A204.1 (cell line): ENCODE data around the gene PKP4.

Source experiments
- FAIRE-seq: peaks from 2 replicates; lab custom pipeline; 2012; peaks lifted over from hg19 to GRCh38; lab: Jason Lieb, UNC

PKP4 gene

DNA sequence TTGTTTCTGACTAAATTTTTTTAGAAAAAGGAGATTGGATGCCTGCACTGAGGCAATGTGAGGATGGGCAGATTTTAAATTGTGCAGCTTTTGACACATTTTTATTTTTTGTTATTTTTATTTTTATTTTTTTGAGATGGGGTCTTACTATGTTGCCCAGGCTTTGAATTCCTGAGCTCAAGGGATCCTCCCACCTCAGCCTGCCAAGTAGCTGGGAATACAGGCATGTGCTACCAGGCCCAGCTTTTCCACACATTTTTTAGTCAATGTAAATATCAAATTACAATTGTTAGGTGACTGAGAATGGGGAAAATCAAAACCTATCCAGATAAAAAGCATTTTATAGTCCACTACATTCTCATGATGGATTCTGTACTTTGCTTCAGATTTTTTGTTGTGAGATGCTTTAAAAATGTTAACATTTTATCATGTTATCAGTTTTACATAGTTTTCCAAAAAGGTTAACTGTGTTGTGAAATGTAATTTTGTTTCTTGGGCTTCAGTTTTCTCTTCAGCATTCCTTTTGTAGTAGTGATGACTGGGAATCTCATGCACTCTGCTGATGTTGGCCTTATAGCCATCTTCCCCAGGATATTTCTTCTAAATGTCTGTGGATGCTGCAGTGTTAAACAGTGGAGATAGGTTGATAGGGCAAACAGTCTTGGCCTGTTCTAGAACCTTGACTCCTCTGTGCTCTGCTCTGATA lies 41.4 kb downstream of the PKP4 start:
- FAIRE-seq = no peak

DNA sequence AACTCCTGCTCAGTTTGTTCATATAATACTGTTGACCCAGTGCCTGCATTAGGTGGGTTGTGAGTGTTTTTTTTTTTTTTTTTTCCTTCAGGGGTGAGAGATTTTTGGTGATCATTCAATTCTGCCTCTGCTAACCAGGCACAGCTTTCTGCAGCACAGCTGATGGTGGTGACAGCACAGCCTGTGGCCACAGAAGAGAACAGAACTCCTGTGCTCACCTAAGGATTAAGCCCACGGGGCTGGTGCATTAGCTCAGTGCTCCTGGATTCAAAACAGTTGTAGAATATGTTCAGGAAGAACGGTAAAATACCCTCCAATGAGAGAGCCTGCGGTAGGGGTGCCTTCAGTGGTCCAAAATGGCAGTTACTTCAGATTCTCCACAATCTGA lies 42.0 kb downstream of the PKP4 start:
- FAIRE-seq = no peak

DNA sequence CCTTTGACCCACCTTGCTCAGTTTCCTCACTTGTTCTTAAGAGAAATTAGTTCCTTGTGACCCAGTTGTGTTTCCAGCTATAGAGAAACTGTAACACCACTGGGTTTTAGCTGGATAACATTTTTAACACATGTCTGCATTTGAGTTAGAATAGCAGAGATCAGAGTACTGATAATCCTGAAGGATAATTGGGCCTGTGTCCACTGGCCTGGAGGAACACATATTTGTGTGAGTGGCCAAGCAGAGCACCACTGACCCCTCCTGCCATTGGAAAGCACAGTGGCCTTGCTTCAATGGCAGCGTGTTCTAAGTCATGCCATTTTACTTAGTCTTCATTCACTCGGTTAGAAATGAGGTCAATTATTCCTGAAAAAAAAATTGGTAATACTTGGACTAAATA lies 42.6 kb downstream of the PKP4 start:
- FAIRE-seq = no peak

DNA sequence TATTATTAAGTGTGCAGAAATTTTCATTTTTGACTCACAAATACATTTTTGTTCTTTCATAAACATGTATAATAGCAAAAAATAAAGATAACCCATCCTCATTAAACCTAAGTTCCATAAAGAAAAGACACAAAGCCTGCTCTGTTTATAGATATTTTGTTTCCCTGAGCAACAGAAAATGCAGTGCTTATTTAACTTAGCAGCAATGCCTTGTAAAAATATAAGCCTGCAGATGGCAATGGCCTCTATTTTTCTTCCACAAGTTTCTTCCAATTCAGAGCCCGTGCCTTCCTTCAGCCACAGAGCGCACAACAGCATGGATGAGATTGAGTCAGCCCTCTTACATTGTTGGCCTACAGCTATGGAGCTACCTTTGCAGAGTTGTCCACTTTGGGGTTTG lies 43.6 kb downstream of the PKP4 start:
- no peak for FAIRE-seq

- FAIRE-seq = no peak
Observed at GRCh38 chr2:158501301-158501700, 44.5 kb downstream of the PKP4 start.

- FAIRE-seq = no peak
Observed at GRCh38 chr2:158502974-158503373, 46.2 kb downstream of the PKP4 start.

GRCh38 chr2:158504088-158504487 lies 47.3 kb downstream of the PKP4 start:
- no peak for FAIRE-seq

DNA sequence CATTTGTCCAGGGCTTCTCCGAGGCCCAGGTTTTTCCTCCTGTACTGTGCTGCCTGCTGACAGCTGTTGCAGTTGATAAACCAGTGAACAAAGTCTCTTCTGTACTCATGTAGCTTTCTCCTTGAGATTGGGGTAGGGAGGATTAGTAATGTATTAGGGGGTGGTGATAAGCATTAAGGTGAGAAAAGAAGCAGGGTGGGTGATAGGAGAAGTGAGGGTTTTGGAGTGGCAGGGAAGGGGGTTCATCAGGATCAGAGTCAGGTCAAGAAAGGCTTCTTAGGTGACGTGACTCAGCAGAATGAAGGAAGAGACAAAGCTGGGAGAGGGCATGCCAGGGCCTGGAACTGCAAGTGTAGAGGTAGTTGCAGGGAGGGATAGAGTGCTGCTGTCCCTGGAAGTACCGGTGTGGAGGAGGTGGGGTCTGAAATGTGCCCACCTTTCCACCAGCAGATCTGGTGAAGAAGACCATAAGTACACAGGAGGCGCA lies 48.7 kb downstream of the PKP4 start:
- FAIRE-seq = no peak

DNA sequence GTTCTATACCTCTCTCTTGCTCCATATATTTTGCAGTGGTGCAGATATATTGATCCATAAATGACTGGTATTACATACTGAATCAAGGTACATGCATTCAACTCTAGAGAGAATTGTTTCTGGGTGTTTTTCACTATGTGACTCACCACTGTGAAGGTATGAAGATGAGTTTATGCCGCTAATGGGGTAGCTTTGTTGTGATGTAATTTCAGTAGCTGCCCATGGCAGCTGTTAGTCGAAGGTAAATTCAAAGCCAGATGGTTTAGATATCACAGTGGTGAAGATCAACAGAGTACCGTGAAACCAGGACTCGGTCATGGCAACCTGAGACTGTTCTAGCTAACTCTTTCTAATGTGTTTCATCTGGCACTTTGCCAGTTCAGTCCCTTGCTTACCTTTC lies 50.4 kb downstream of the PKP4 start:
- FAIRE-seq = no peak

- no peak for FAIRE-seq
Observed at GRCh38 chr2:158507679-158508078, 50.9 kb downstream of the PKP4 start.

- FAIRE-seq = no peak
Observed at GRCh38 chr2:158509928-158510797, 53.4 kb downstream of the PKP4 start.

DNA sequence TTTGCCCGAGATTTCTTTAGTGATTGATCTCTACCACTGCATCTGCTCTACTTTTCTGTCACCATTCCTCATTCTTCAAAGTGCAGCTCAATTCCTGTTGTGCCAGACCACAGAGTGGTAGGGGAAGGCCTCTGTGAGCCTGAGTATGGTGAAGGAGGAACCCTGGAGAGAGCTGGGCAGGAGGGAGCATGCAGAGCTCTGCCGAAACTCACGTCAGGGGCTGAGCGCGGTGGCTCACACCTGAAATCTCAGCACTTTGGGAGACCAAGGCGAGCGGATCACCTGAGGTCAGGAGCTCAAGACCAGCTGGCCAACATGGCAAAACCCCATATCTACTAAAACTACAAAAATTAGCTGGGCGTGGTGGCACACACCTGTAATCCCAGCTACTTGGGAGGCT lies 54.1 kb downstream of the PKP4 start:
- no peak for FAIRE-seq

DNA sequence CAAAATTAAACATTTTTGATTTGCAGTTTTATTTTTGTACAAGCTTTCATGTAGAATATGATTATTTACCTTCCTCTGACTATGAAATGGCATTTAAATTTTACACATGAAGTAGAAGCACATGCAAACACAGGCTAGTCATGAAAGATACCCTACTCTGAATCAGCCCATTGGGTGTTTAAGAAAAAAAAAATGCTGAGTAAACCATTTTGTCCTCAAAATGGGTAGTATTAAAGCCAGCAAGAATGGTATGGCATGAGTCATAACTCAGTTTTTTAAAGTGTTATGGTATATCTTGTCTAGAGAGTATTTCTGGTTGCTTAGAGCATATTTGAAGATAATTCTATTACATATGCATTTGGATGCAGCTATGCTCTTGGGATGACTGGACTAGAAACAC lies 55.0 kb downstream of the PKP4 start:
- FAIRE-seq = no peak

DNA sequence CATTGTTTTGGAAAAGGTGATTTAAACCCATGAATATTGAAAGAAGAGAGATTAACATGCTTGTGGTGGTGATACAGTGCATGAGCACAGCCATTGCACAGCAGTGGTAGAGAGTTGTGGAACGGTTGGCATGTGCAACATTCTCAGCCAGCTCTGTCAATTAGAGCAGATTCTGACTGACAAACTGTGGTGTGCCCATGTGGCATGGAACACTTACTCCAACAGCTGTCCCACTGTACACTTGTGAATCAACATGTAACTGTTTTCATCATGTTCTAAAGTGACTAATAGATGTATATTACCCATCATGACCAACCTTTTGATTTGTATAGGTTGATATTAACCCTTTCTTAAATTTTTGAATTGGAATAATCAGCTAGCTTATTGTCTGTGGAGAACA lies 55.6 kb downstream of the PKP4 start:
- FAIRE-seq = no peak

- FAIRE-seq = no peak
Observed at GRCh38 chr2:158513841-158514240, 57.1 kb downstream of the PKP4 start.

GRCh38 chr2:158518084-158518483 lies 61.3 kb downstream of the PKP4 start:
- FAIRE-seq = no peak

DNA sequence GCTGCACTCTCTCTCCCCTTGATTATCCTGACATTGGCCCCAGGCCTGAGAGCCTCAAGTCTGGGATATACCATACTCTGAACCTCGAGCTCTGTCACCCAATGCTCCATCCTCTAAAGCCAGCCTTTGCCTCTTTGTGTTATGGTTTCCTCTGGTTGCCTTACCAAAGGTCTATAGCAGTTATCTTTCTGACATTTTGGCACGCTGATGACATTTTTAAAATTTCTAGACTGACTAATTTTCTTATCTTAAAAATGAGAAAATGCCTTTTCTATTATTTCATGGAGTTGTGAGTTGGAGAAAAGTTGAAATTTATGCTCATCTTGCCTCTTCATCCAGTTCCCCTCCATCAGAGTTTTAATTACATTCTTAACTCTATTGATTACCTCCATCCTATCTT lies 62.7 kb downstream of the PKP4 start:
- no peak for FAIRE-seq

DNA sequence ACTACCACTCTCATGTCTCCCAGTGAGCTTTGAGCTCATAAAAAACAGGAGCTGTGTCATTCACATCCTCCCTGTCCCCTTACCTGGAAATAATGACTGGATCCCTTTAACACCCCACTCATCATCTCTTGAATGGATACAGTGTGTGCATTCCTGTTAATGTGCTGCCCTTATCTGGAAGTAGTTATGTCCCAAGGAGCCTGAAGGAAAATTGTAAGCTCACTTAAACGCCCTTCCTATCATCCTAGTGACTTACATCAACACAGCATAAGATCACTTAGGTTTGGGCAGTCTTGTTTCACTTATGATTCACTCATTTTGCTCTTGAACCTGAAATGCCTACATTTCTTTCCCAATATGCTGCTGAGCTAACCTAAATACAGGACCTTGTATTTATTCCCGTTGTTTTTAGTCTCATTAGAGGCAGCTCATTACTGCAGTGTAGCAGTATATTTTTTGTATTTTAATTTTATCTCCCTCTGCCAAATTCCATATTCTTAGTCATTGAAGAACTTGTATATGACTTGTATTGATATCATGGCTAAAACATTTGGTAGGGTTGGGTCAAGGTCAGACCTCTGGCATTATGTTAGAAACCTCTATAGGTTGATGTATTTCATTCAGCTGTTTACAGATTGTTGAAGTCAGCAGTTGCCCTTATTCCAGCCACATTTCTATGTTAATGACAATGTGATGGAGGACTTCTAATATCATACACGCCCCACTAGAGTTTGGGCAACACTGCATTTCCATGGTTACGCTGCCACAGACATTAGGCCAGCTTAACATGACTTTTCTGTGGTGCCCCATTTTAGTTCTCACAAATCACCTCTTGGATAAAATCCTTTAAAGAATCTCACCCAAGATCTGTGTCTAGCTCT lies 72.9 kb downstream of the PKP4 start:
- no peak for FAIRE-seq

DNA sequence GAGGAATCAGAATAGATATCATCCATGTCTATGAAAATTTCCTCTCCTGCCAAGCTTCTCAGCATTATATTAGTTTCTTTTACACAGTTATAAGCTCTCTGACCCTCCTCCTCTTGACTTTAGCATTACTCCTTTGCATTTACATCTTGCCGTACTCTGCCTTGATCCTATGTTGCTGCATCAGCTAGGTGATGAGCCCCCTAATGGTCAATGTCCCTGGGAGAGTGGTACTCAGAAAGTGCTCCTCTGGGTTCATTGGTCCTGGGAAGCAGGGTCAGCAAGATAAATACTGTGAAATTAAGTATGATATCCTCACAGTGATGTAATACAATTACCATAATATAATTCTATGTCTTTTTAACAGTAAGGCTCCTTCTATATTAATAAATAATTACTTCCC lies 74.1 kb downstream of the PKP4 start:
- FAIRE-seq = no peak

GRCh38 chr2:158533009-158533408 lies 76.3 kb downstream of the PKP4 start:
- FAIRE-seq = no peak

GRCh38 chr2:158539176-158540005 lies 82.6 kb downstream of the PKP4 start:
- FAIRE-seq = no peak

DNA sequence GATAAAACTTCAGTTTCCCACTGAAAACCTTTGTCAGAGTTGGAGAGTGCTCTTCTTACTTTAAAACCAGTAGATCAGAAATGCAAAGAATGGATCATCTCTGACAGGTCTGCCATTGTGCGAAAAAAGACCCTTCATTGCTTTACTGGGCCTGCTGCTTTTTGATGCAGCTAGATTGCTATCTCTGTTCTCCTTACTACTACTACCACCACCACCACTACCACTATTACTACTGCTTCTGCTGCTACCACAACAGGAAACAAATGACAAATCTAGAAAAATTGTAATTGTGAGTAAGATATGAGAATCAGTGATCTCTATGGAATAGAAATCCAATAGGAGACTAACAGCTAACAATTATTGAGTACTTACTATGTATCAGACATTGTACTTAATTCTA lies 85.8 kb downstream of the PKP4 start:
- no peak for FAIRE-seq
